Posterior cingulate gyrus (tissue), 11 donors: ENCODE measurements around the gene ARFGAP3.

Source experiments
- DNase-seq, 10 donors: peaks; one replicate each; pipeline versions ENCODE4 v3.0.0 to v3.0.0-alpha.2; 2020 to 2021; ENCODE audit warnings: mixed read lengths in 3 of 10
- intact Hi-C: fragments of 100-400 bp; cut with DNase I; formaldehyde crosslinking; loops from one replicate; pipeline ENCODE4 v1.15.1; 2023

The ARFGAP3 gene

DNA sequence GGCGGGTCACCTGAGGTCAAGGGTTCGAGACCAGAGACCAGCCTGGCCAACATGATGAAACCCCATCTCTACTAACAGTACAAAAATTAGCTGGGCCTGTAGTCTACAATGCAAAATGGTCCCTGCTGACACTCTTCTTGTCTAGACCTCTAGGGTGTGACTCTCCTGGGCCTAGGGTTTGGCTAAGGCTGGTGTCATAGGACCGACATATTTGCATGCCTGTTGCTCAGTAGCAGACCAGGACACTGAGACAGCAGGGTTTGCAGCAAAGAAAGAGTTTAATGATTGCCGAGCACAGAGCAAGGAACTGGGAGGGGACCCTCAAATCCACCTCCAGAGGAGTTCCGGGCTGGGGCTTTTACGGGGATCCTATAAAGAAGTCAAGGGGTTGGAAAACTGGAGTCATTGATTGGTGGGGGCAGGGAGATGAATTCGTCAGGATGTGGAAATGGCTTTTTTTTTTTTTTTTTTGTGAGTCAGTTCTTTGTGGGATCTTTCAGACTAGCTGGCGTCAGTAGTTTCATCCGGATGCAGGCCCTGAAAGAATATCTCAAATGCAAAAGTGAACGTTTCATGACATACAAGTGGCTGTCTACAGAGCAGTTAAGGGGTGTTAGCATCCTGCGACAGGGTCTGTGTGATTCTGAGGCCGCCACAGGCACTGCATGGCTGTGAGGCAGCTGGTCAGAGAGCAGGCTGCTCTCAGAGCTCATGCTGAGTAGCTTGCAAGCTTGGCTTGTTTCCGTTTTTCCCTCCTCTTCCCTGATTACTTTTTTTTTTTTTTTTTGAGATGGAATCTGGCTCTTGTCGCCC lies 109.2 kb downstream of the ARFGAP3 start:
- intact Hi-C loops: no loop called here
- DNase-seq: no peak
